Upper lobe of right lung (tissue), 1 donor: ENCODE measurements around the gene POU5F1. TPM values are rescaled to one million over a fixed set of nuclear protein-coding genes. Genes with fewer than 3 reads are reported as not detected.
A peak's percentile ranks its signal among the peaks of the same experiment; 100 is the strongest.

Experiments
- ATAC-seq: fragments of 200-7000 bp; cut with Tn5 transposase; one replicate; pipeline ENCODE4 v1.9.1; 2020; ENCODE audit warnings: mild to moderate bottlenecking, moderate library complexity
- DNase-seq: peaks from one replicate; pipeline ENCODE4 v3.0.0-alpha.2; 2020
- H3K27ac ChIP-seq: fragments of 200-600 bp; one replicate; pipeline ENCODE4 v1.8.0; 2022
- H3K27me3 ChIP-seq: fragments of 200-600 bp; one replicate; pipeline ENCODE4 v1.8.0; 2022; ENCODE audit warnings: mild to moderate bottlenecking
- H3K36me3 ChIP-seq: fragments of 200-600 bp; one replicate; pipeline ENCODE4 v1.8.0; 2022
- H3K4me1 ChIP-seq: fragments of 200-600 bp; one replicate; pipeline ENCODE4 v1.8.0; 2022
- H3K4me3 ChIP-seq: fragments of 200-600 bp; one replicate; pipeline ENCODE4 v1.8.0; 2022; ENCODE audit warnings: mild to moderate bottlenecking
- H3K9me3 ChIP-seq: fragments of 200-600 bp; one replicate; pipeline ENCODE4 v1.8.0; 2022
- CTCF ChIP-seq: fragments of 200-600 bp; IDR thresholded peaks from one replicate; pipeline ENCODE4 v1.8.0; 2022; ENCODE audit warnings: antibody characterized with exemption
- intact Hi-C: fragments of 100-400 bp; cut with DNase I; formaldehyde crosslinking; loops from one replicate; pipeline ENCODE4 v1.11.0; 2022
- total RNA-seq: library from RNA; stranded (reverse); fragmentation: NEBNext Ultra II Directional; extraction: Animal tissue kit (Norgen Biotek cat#: 25700); gene quantifications from one replicate; pipeline ENCODE4 v1.2.1, GENCODE V29; 2021
- donor health status: DM: no; HTN: yes; CAD: no; lungs with severe emphysema.

Gene POU5F1
- total RNA-seq, 1 donor from 2014 or later, result 2.8 TPM

GRCh38 chr6:31209137-31209536 is 38.7 kb upstream of the POU5F1 start:
- Histone ChIP-seq H3K4me3 (no peak overlapping the region), H3K9me3 (no peaks in the 10 kb centered on the region), H3K36me3 (no peaks in the 10 kb centered on the region), H3K4me1 (peaks cover 2% of the 10 kb centered on the region), H3K27me3 (no peaks in the 10 kb centered on the region), H3K27ac (no peak overlapping the region)
- TF ChIP-seq CTCF, result no peak
- intact Hi-C loops, result no loop called here
- DNase-seq, result no peak
- ATAC-seq, result no peak

- no peak for TF ChIP-seq CTCF
- H3K27ac ChIP-seq, result no peak overlapping the region
- intact Hi-C loops, result no loop called here
These were observed 38.0 kb upstream of the POU5F1 start for GRCh38 chr6:31208506-31208905.

GRCh38 chr6:31205638-31206037 is 35.2 kb upstream of the POU5F1 start:
- DNase-seq, result no peak
- no peak for TF ChIP-seq CTCF
- H3K27me3 ChIP-seq, result no peaks in the 10 kb centered on the region
- H3K27ac ChIP-seq, result no peak overlapping the region
- ATAC-seq, result no peak
- intact Hi-C loops, result no loop called here
- H3K36me3 ChIP-seq, result no peaks in the 10 kb centered on the region
- no peaks in the 10 kb centered on the region for H3K9me3 ChIP-seq
- peaks cover 19% of the 10 kb centered on the region for H3K4me1 ChIP-seq
- H3K4me3 ChIP-seq, result no peak overlapping the region

More at GRCh38 chr6:31208506-31208905, 38.0 kb upstream of the POU5F1 start:
- H3K9me3 ChIP-seq, result no peaks in the 10 kb centered on the region
- H3K4me3 ChIP-seq, result no peak overlapping the region
- no peaks in the 10 kb centered on the region for H3K27me3 ChIP-seq
- ATAC-seq (no peak), DNase-seq (no peak)
- H3K36me3 ChIP-seq, result no peaks in the 10 kb centered on the region
- peaks cover 5% of the 10 kb centered on the region for H3K4me1 ChIP-seq

- H3K4me3 ChIP-seq, result no peak overlapping the region
- ATAC-seq (no peak), DNase-seq (no peak)
- H3K4me1 ChIP-seq, result peaks cover 25% of the 10 kb centered on the region
- no peaks in the 10 kb centered on the region for H3K36me3 ChIP-seq
- no peak for TF ChIP-seq CTCF
- intact Hi-C loops, result no loop called here
- H3K9me3 ChIP-seq, result no peaks in the 10 kb centered on the region
- peak overlapping the region; percentile 81 for H3K27ac ChIP-seq
- no peaks in the 10 kb centered on the region for H3K27me3 ChIP-seq
These were observed 34.3 kb upstream of the POU5F1 start for GRCh38 chr6:31204751-31205145.

GRCh38 chr6:31203345-31203979 is 33.0 kb upstream of the POU5F1 start:
- ATAC-seq, result peak; percentile 67
- intact Hi-C loops, result no loop called here
- Histone ChIP-seq H3K4me1 (peaks cover 34% of the 10 kb centered on the region), H3K4me3 (peak overlapping the region; percentile 52), H3K27ac (peak overlapping the region; percentile 81), H3K9me3 (no peaks in the 10 kb centered on the region), H3K36me3 (no peaks in the 10 kb centered on the region), H3K27me3 (no peaks in the 10 kb centered on the region)
- no peak for TF ChIP-seq CTCF
- no peak for DNase-seq
